GM12801 (cell line): ENCODE data around the gene GRIP2.

ENCODE experiments used
- CTCF ChIP-seq: IDR thresholded peaks from one replicate; pipeline ENCODE4 v1.5.1; 2011; ENCODE audit warnings: control low read depth; ENCODE audit not compliant: insufficient read length; ENCODE audit errors: extremely low read depth

GRIP2 gene

GRCh38 chr3:14577897-14578296, 37.8 kb upstream of the GRIP2 start:
- TF ChIP-seq CTCF: no peak

GRCh38 chr3:14576163-14576562, 36.0 kb upstream of the GRIP2 start:
- TF ChIP-seq CTCF: no peak

GRCh38 chr3:14574183-14574582, 34.0 kb upstream of the GRIP2 start:
- TF ChIP-seq CTCF: no peak

GRCh38 chr3:14573706-14574105, 33.6 kb upstream of the GRIP2 start:
- TF ChIP-seq CTCF: no peak

GRCh38 chr3:14570864-14571263, 30.7 kb upstream of the GRIP2 start:
- no peak for TF ChIP-seq CTCF

- no peak for TF ChIP-seq CTCF
Observed at GRCh38 chr3:14570089-14570488, 29.9 kb upstream of the GRIP2 start.

- TF ChIP-seq CTCF: no peak
Observed at GRCh38 chr3:14569474-14570000, 29.4 kb upstream of the GRIP2 start.

GRCh38 chr3:14568269-14568668, 28.1 kb upstream of the GRIP2 start:
- no peak for TF ChIP-seq CTCF
